H1 (cell line): ENCODE results near the gene JMJD8. TPM values are rescaled to one million over a fixed set of nuclear protein-coding genes. Genes with fewer than 3 reads are reported as not detected.

Source experiments
- CTCF ChIA-PET: fragments of 300-600 bp; sonication (Branson Sonifier 250); formaldehyde crosslinking; loops from one replicate; lab custom pipeline; 2021; ENCODE audit not compliant: partially characterized antibody; lab: Charles Lee
- POLR2A ChIA-PET: fragments of 300-600 bp; sonication (Branson Sonifier 250); formaldehyde crosslinking; loops from one replicate; lab custom pipeline; 2021; ENCODE audit warnings: inconsistent platforms; ENCODE audit not compliant: partially characterized antibody; lab: Charles Lee
- DNase-seq, 2 experiments: peaks; one replicate each; pipeline versions ENCODE4 v3.0.0 to v3.0.0-alpha.2; 2010 to 2022; ENCODE audit warnings: low spot score in 2 of 2, low read depth in 1 of 2, mixed read lengths in 1 of 2
- FAIRE-seq: peaks from 2 replicates; lab custom pipeline; 2011; peaks lifted over from hg19 to GRCh38; lab: Jason Lieb, UNC
- H2AFZ ChIP-seq: 2 replicates; pipeline ENCODE4 v1.8.1; 2012; ENCODE audit warnings: low read length, inconsistent platforms
- H2AK5ac ChIP-seq: 2 replicates; pipeline ENCODE4 v1.6.1; 2013; ENCODE audit warnings: low read depth, low read length
- H2BK120ac ChIP-seq: replicated peaks from 2 replicates; pipeline ENCODE3; 2013; ENCODE audit warnings: low read depth, low read length, inconsistent platforms
- H2BK12ac ChIP-seq: 2 replicates; pipeline ENCODE4 v1.6.1; 2013; ENCODE audit warnings: low read depth, low read length
- H2BK15ac ChIP-seq: 2 replicates; pipeline ENCODE4 v1.6.1; 2013; ENCODE audit warnings: low read length
- H2BK20ac ChIP-seq: 2 replicates; pipeline ENCODE4 v1.6.1; 2013; ENCODE audit warnings: low read length
- H2BK5ac ChIP-seq: 2 replicates; pipeline ENCODE4 v1.6.1; 2013; ENCODE audit warnings: low read depth, low read length
- H3K14ac ChIP-seq: 2 replicates; pipeline ENCODE4 v1.6.1; 2013; ENCODE audit warnings: inconsistent platforms; ENCODE audit not compliant: insufficient read length
- H3K18ac ChIP-seq: 2 replicates; pipeline ENCODE4 v1.6.1; 2013; ENCODE audit warnings: low read length; ENCODE audit errors: extremely low read depth
- H3K23ac ChIP-seq: 2 replicates; pipeline ENCODE4 v1.6.1; 2013; ENCODE audit warnings: inconsistent platforms; ENCODE audit not compliant: insufficient read length
- H3K23me2 ChIP-seq: 2 replicates; pipeline ENCODE4 v1.6.1; 2013; ENCODE audit warnings: low read depth, low read length
- H3K27ac ChIP-seq: 2 replicates; pipeline ENCODE4 v1.6.1; 2011; ENCODE audit warnings: low read depth, low read length, inconsistent platforms
- H3K27me3 ChIP-seq, 4 experiments: replicated peaks in 1 of 4; 1 replicate in 1 of 4; 2 replicates in 3 of 4; pipeline versions ENCODE4 v1.6.1 to v1.8.1; 2011 to 2013; ENCODE audit warnings: low read length in 3 of 4, mild to moderate bottlenecking in 3 of 4, inconsistent platforms in 2 of 4, mixed read lengths in 2 of 4, moderate library complexity in 1 of 4; ENCODE audit not compliant: control insufficient read depth in 3 of 4, insufficient read depth in 3 of 4; ENCODE audit errors: extremely low read depth in 1 of 4
- H3K36me3 ChIP-seq, 4 experiments: 2 replicates each; pipeline versions ENCODE4 v1.6.1 to v1.8.1; 2011 to 2013; ENCODE audit warnings: mild to moderate bottlenecking in 4 of 4, low read length in 3 of 4, moderate library complexity in 2 of 4, control low read depth in 1 of 4, inconsistent platforms in 1 of 4; ENCODE audit not compliant: insufficient read depth in 4 of 4, control insufficient read depth in 2 of 4
- H3K4ac ChIP-seq: replicated peaks from 2 replicates; pipeline ENCODE3; 2013; ENCODE audit warnings: low read length, low read depth, mixed read lengths, inconsistent platforms; ENCODE audit not compliant: insufficient read length
- H3K4me1 ChIP-seq, 4 experiments: replicated peaks in 1 of 4; 1 replicate in 1 of 4; 2 replicates in 3 of 4; pipeline versions ENCODE4 v1.6.1 to v1.8.1; 2011 to 2013; ENCODE audit warnings: low read length in 3 of 4, inconsistent platforms in 2 of 4, mixed read lengths in 1 of 4; ENCODE audit not compliant: insufficient read depth in 4 of 4, control insufficient read depth in 3 of 4
- H3K4me2 ChIP-seq, 2 experiments: 2 replicates each; pipeline versions ENCODE4 v1.6.1 to v1.8.1; 2011 to 2013; ENCODE audit warnings: low read depth in 2 of 2, low read length in 2 of 2, control low read depth in 1 of 2, inconsistent platforms in 1 of 2, mild to moderate bottlenecking in 1 of 2; ENCODE audit not compliant: insufficient read depth in 1 of 2
- H3K4me3 ChIP-seq, 4 experiments: fragments of 200-600, 300-600 bp in 1 of 4; sonication (generic), shearing (Covaris generic), sonication (Bioruptor Twin) in 1 of 4; 2 replicates each; pipeline versions ENCODE4 v1.5.1 to v1.8.1; 2011 to 2016; ENCODE audit warnings: low read length in 4 of 4, low read depth in 3 of 4, control low read depth in 2 of 4, inconsistent platforms in 2 of 4, mild to moderate bottlenecking in 2 of 4, mixed read lengths in 1 of 4, moderate library complexity in 1 of 4; ENCODE audit not compliant: insufficient read depth in 2 of 4; ENCODE audit errors: extremely low read depth in 1 of 4
- H3K56ac ChIP-seq: replicated peaks from 2 replicates; pipeline ENCODE3; 2013; ENCODE audit warnings: low read depth, mild to moderate bottlenecking, mixed read lengths, low read length, inconsistent platforms; ENCODE audit not compliant: insufficient read length
- H3K79me1 ChIP-seq: 2 replicates; pipeline ENCODE4 v1.6.1; 2013; ENCODE audit warnings: low read depth, low read length, control low read depth
- H3K79me2 ChIP-seq, 2 experiments: 2 replicates each; pipeline versions ENCODE4 v1.6.1 to v1.8.1; 2012 to 2013; ENCODE audit warnings: low read length in 2 of 2, mild to moderate bottlenecking in 2 of 2, inconsistent platforms in 1 of 2; ENCODE audit not compliant: insufficient read depth in 2 of 2, control insufficient read depth in 1 of 2
- H3K9ac ChIP-seq, 4 experiments: replicated peaks in 1 of 4; 1 replicate in 1 of 4; 2 replicates in 3 of 4; pipeline versions ENCODE4 v1.6.1 to v1.8.1; 2011 to 2013; ENCODE audit warnings: low read depth in 3 of 4, low read length in 3 of 4, control low read depth in 2 of 4, mild to moderate bottlenecking in 2 of 4, moderate library complexity in 2 of 4, inconsistent platforms in 1 of 4; ENCODE audit errors: extremely low read depth in 1 of 4
- H3K9me3 ChIP-seq, 2 experiments: 2 replicates each; pipeline versions ENCODE4 v1.6.1 to v1.8.1; 2012 to 2013; ENCODE audit warnings: mild to moderate bottlenecking in 2 of 2, moderate library complexity in 2 of 2, control low read depth in 1 of 2, inconsistent platforms in 1 of 2, low read depth in 1 of 2, low read length in 1 of 2, mixed read lengths in 1 of 2; ENCODE audit not compliant: insufficient read depth in 2 of 2
- H4K20me1 ChIP-seq, 2 experiments: replicated peaks in 1 of 2; 2 replicates each; pipeline versions ENCODE3 to v1.8.1; 2011 to 2013; ENCODE audit warnings: inconsistent platforms in 2 of 2, low read length in 2 of 2, mild to moderate bottlenecking in 1 of 2; ENCODE audit not compliant: insufficient read depth in 2 of 2, control insufficient read depth in 1 of 2
- H4K5ac ChIP-seq: 2 replicates; pipeline ENCODE4 v1.6.1; 2013; ENCODE audit warnings: low read length, low read depth, mixed read lengths, inconsistent platforms; ENCODE audit not compliant: insufficient read length
- H4K8ac ChIP-seq: 2 replicates; pipeline ENCODE4 v1.8.0; 2013; ENCODE audit warnings: mild to moderate bottlenecking, moderate library complexity, low read length, inconsistent platforms; ENCODE audit not compliant: insufficient read depth; ENCODE audit errors: extremely low read depth
- H4K91ac ChIP-seq: replicated peaks from 2 replicates; pipeline ENCODE3; 2013; ENCODE audit warnings: low read length, mixed read lengths, inconsistent platforms; ENCODE audit not compliant: insufficient read length
- ATF2 ChIP-seq: IDR thresholded peaks from 2 replicates; pipeline ENCODE4 v1.6.1; 2012; ENCODE audit warnings: low read length, inconsistent platforms
- CBX5 ChIP-seq: fragments of 300-800, 300-1000 bp; sonication (generic); IDR thresholded peaks from 2 replicates; pipeline ENCODE4 v1.7.1; 2016; ENCODE audit warnings: antibody characterized with exemption, low read length, low read depth
- KDM4A ChIP-seq: IDR thresholded peaks from one replicate; pipeline ENCODE4 v1.7.1; 2012; ENCODE audit warnings: low read depth, mild to moderate bottlenecking, moderate library complexity, low read length, inconsistent platforms; ENCODE audit not compliant: severe bottlenecking
- WGBS, 2 experiments: shearing (Covaris generic) in 1 of 2; methylation state at CpG; one replicate each; pipeline versions ENCODE4 v1.1.6 to v1.1.7; 2013 to 2015; ENCODE audit warnings: low lambda C conversion rate in 2 of 2, mixed read lengths in 2 of 2, inconsistent platforms in 1 of 2, low coverage in 1 of 2, missing lambda C conversion rate in 1 of 2; ENCODE audit not compliant: insufficient replicate concordance in 2 of 2, insufficient coverage in 1 of 2, insufficient read length in 1 of 2; ENCODE audit errors: extremely low coverage in 1 of 2, missing lambda C conversion rate in 1 of 2; 5-methylcytosine and 5-hydroxymethylcytosine counted together
- polyA plus RNA-seq, 7 experiments: library from polyadenylated mRNA; depleted of rRNA in 3 of 7; stranded (reverse) in 5 of 7; unstranded in 2 of 7; fragments of >200 nt in 5 of 7; fragments of 200-250 nt in 2 of 7; gene quantifications; 1 replicate in 5 of 7; 2 replicates in 1 of 7; 4 replicates in 1 of 7; pipeline versions ENCODE4 v1.2.1 to v1.2.3, GENCODE V29; 2011 to 2013; ENCODE audit warnings: missing spikeins in 2 of 7, mixed read lengths in 2 of 7
- total RNA-seq: library from RNA; stranded (reverse); fragmentation: NEBNext Ultra II Directional; extraction: Animal tissue kit (Norgen Biotek cat#: 25700); gene quantifications from 2 replicates; pipeline ENCODE4 v1.2.1, GENCODE V29; 2021
- TF ChIP-seq, protein P1 (sequence below), 3 experiments: IDR thresholded peaks; 1 replicate in 2 of 3; 2 replicates in 1 of 3; pipeline versions ENCODE4 v1.5.1 to v1.6.1; 2011; ENCODE audit warnings: low read length in 3 of 3, mild to moderate bottlenecking in 3 of 3, inconsistent platforms in 2 of 3, low read depth in 1 of 3, moderate library complexity in 1 of 3; ENCODE audit not compliant: insufficient read depth in 1 of 3; ENCODE audit errors: control extremely low read depth in 1 of 3

The JMJD8 gene
- total and polyA plus RNA-seq, 2 of the 8 experiments (the other 6 are each of a cell fraction or from before 2014, with no cell fraction given) = 46.4 to 87.4 TPM

DNA sequence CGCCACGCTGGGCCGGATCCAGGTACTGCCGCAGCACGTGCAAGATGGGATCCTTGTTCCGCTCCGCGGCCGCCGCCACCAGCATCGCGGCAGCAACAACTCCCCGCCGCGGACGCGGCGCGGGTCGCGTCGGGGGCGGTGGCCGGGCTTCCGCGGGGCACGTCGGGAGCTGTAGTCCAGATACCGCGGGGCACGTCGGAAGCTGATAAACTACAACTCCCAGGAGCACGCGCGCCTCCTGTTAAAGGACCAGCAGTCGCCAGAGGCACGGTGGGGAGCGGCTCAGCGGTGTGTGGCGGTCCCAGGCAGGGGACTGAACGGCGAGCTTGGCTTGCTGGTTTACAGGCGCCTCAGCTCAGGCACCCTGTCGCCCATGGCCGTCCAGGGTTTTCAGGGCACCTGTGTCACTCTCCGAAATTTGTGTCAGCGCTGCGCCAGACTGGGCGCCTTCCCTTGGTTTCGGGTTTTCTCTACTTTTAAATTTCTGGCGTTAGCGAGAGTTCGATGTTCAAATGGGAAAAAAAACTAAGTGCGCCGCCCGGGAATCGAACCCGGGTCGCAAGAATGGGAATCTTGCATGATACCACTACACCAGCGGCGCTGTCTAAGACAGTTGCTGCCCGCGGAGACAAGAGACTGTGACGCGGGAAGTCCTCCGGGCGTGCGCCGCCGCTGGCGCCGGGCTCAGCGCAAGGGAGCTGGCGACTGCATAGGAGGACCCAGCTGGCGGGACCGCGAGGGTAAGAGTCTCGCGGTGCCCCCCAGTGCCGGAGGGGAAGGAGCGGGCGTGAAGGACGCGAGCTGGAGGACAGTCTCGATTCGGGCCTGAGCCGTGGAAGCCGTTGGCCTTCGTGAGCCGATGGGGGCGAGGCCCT is 47.7 kb downstream of the JMJD8 start, which contains the start of gene METTL26:
METTL26 (minus strand) TSS at position 100 of the 875 bp plus-strand sequence; CDS start at position 85, 15 bp downstream.
- Histone ChIP-seq H4K8ac (peak within 1 kb of the TSS; percentile 95), H2BK120ac (no peak within 1 kb of the TSS), H3K4me1 (peaks cover 0 to 29% (median 19%) of the 10 kb centered on the region in 4 experiments; a peak in 6 of 7 replicates), H3K79me2 (peaks cover 0 to 6% of the 10 kb centered on the region in 2 experiments; a peak in 1 of 4 replicates), H3K4ac (peak within 1 kb of the TSS; percentile 99), H3K9me3 (no peaks in the 10 kb centered on the region), H3K9ac (peak within 1 kb of the TSS; percentile 49 to 66 (median 60); a peak in 6 of 7 replicates), H2BK15ac (peak within 1 kb of the TSS; percentile 53; the same call in 1 of the 2 replicates), H2BK12ac (no peak within 1 kb of the TSS; the same call in 1 of the 2 replicates), H3K4me3 (peak within 1 kb of the TSS; percentile 73 to 89 (median 77)), H4K5ac (peak within 1 kb of the TSS; percentile 80), H3K23me2 (peaks cover 9% of the 10 kb centered on the region; the same call in 1 of the 2 replicates), H3K36me3 (peaks cover 0 to 21% (median 3%) of the 10 kb centered on the region in 4 experiments; a peak in 4 of 8 replicates), H2BK5ac (peak within 1 kb of the TSS; percentile 93; the same call in 1 of the 2 replicates), H3K4me2 (peak within 1 kb of the TSS; percentile 62 to 88), H3K18ac (peak within 1 kb of the TSS; percentile 96), H4K91ac (peak within 1 kb of the TSS; percentile 98), H3K14ac (no peak within 1 kb of the TSS), H3K79me1 (no peaks in the 10 kb centered on the region), H2AFZ (no peak within 1 kb of the TSS; the same call in 1 of the 2 replicates), H3K23ac (no peak within 1 kb of the TSS), H2BK20ac (0 out of 2 replicates have a peak within 1 kb of the TSS, but pooled peaks have one; percentile 72), H4K20me1 (peaks cover 3 to 10% of the 10 kb centered on the region in 2 experiments), H3K27ac (peak within 1 kb of the TSS; percentile 35; the same call in 1 of the 2 replicates), H3K27me3 (no peaks in the 10 kb centered on the region), H2AK5ac (no peak within 1 kb of the TSS), H3K56ac (peak within 1 kb of the TSS; percentile 79)
- FAIRE-seq = peak; percentile 19
- 2% methylated on average over 74 of the region's 91 CpGs; no CpG with 5 or more reads in 1 of the 2 experiments for WGBS, 2 experiments
- POLR2A ChIA-PET = interaction anchor here (0.6 to 2.7 kb wide), 21 partner anchors 8 to 1530 kb away, joined by 3 to 16 read pairs (median 4); partner anchors contain the start of genes RAB40C, RHBDL1, WDR24 and WDR90
- DNase-seq = peak in 1 of 2 experiments; percentile 96
- CTCF ChIA-PET = interaction anchor here (0.9 to 2.9 kb wide), 9 partner anchors 11 to 43 kb away, joined by 3 to 8 read pairs (median 4); no protein-coding TSS in a partner anchor
- TF ChIP-seq CBX5 = no peak
- TF ChIP-seq, protein P1, sequence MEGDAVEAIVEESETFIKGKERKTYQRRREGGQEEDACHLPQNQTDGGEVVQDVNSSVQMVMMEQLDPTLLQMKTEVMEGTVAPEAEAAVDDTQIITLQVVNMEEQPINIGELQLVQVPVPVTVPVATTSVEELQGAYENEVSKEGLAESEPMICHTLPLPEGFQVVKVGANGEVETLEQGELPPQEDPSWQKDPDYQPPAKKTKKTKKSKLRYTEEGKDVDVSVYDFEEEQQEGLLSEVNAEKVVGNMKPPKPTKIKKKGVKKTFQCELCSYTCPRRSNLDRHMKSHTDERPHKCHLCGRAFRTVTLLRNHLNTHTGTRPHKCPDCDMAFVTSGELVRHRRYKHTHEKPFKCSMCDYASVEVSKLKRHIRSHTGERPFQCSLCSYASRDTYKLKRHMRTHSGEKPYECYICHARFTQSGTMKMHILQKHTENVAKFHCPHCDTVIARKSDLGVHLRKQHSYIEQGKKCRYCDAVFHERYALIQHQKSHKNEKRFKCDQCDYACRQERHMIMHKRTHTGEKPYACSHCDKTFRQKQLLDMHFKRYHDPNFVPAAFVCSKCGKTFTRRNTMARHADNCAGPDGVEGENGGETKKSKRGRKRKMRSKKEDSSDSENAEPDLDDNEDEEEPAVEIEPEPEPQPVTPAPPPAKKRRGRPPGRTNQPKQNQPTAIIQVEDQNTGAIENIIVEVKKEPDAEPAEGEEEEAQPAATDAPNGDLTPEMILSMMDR (IDR thresholded peaks at IDR 0.05; ENCODE audit: control extremely low read depth in 1 of 3, insufficient read depth in 1 of 3, low read depth in 1 of 3, low read length in 3 of 3) = no peak
- no peak; the same call in 1 of the 2 replicates for TF ChIP-seq ATF2
- TF ChIP-seq KDM4A = peak; percentile 70
